NK-92 treated with Interleukin-12 subunit alpha and Interleukin-12 subunit beta, amount 100 ng/mL, for 24 hours (cell line): Measurements from ENCODE around the gene PROC.

Experiments used
- DNase-seq: peaks from one replicate; lab custom pipeline; 2025; lab: John Stamatoyannopoulos, UW

The PROC gene

GRCh38 chr2:127414638-127415592, 3.3 kb upstream of the PROC start:
- DNase-seq: no peak

- no peak for DNase-seq
Measured at GRCh38 chr2:127415593-127416505, 2.4 kb upstream of the PROC start.

- no peak for DNase-seq
Measured at GRCh38 chr2:127416506-127417001, 1.7 kb upstream of the PROC start.

- no peak for DNase-seq
Measured at GRCh38 chr2:127417406-127417805, 821 bp upstream of the PROC start.

- no peak for DNase-seq
Measured at GRCh38 chr2:127419112-127419430, 844 bp downstream of the PROC start.

- no peak for DNase-seq
Measured at GRCh38 chr2:127419448-127420038, 1.3 kb downstream of the PROC start.

- no peak for DNase-seq
Measured at GRCh38 chr2:127420039-127420864, 2.0 kb downstream of the PROC start.

GRCh38 chr2:127421116-127421800, 3.0 kb downstream of the PROC start:
- no peak for DNase-seq

- no peak for DNase-seq
Measured at GRCh38 chr2:127421871-127422558, 3.8 kb downstream of the PROC start.

- no peak for DNase-seq
Measured at GRCh38 chr2:127422559-127423477, 4.6 kb downstream of the PROC start.

- DNase-seq: no peak
Measured at GRCh38 chr2:127423478-127423843, 5.2 kb downstream of the PROC start.

GRCh38 chr2:127423880-127424279, 5.7 kb downstream of the PROC start:
- no peak for DNase-seq

- no peak for DNase-seq
Measured at GRCh38 chr2:127424598-127425520, 6.6 kb downstream of the PROC start.

- DNase-seq: no peak
Measured at GRCh38 chr2:127425540-127426490, 7.6 kb downstream of the PROC start.

GRCh38 chr2:127426501-127427354, 8.5 kb downstream of the PROC start:
- no peak for DNase-seq
